ENCODE measurements around the gene OR10D3. TPM values are rescaled to one million over a fixed set of nuclear protein-coding genes. Genes with fewer than 3 reads are reported as not detected.

The OR10D3 gene
- total and polyA plus RNA-seq, 2 experiments from 2014 or later = not detected

GRCh38 chr11:124233376-124233775 is 50.2 kb downstream of the OR10D3 start:
- Histone ChIP-seq H3K9me2 (ENCODE audit: insufficient read depth) (no peaks in the 10 kb centered on the region), H4K20me1 (ENCODE audit: insufficient read depth) (no peaks in the 10 kb centered on the region), H3K9ac (no peak overlapping the region), H3K4me1 (ENCODE audit: insufficient read depth) (no peaks in the 10 kb centered on the region), H3K27me3 (replicated peaks; ENCODE audit: insufficient read depth) (no peaks in the 10 kb centered on the region; the same call in 1 of the 2 replicates), H3K4me3 (no peak overlapping the region), H3F3A (ENCODE audit: insufficient read depth) (no peaks in the 10 kb centered on the region), H2AFZ (no peak overlapping the region), H3K27ac (no peak overlapping the region), H3K4me2 (ENCODE audit: unreplicated experiment) (no peak overlapping the region), H3K9me3 (ENCODE audit: low read depth) (no peaks in the 10 kb centered on the region), H3K79me2 (ENCODE audit: insufficient read depth) (no peaks in the 10 kb centered on the region), H3K36me3 (ENCODE audit: low read depth) (no peaks in the 10 kb centered on the region)
- DNase-seq = no peak
- 37 to 40% methylated on average over 1 of the region's 1 CpG for WGBS, 2 experiments (ENCODE audit: low coverage in 1 of 2, low lambda C conversion rate in 2 of 2, missing lambda C conversion rate in 2 of 2)
- in situ Hi-C loops (cut with MboI) = no loop called here
- TF ChIP-seq EZH2phosphoT487 (IDR thresholded peaks at IDR 0.05; ENCODE audit: insufficient read depth, low read depth) (no peak), EZH2 (IDR thresholded peaks at IDR 0.05; ENCODE audit: insufficient read depth, poor library complexity, severe bottlenecking) (no peak)

Other genes starting within 250 kb of the OR10D3 start
- gene OR4D5, start 243.7 kb upstream of the OR10D3 start, total RNA-seq (2014; rRNA removed; shearing (Covaris generic)) = not detected in 2 replicates
- not detected in 2 replicates for gene OR4D5, start 243.7 kb upstream of the OR10D3 start, polyA plus RNA-seq (2016; fragmentation: Nextera tagmentation; extraction: Ambion mirVana)
- gene OR6T1, start 239.5 kb upstream of the OR10D3 start, total RNA-seq (2014; rRNA removed; shearing (Covaris generic)) = not detected in 2 replicates
- not detected in 2 replicates for gene OR6T1, start 239.5 kb upstream of the OR10D3 start, polyA plus RNA-seq (2016; fragmentation: Nextera tagmentation; extraction: Ambion mirVana)
- not detected in 2 replicates for gene OR10S1, start 205.6 kb upstream of the OR10D3 start, total RNA-seq (2014; rRNA removed; shearing (Covaris generic))
- not detected in 2 replicates for gene OR10S1, start 205.6 kb upstream of the OR10D3 start, polyA plus RNA-seq (2016; fragmentation: Nextera tagmentation; extraction: Ambion mirVana)
- not detected in 2 replicates for gene OR10G6, start 188.2 kb upstream of the OR10D3 start, total RNA-seq (2014; rRNA removed; shearing (Covaris generic))
- not detected in 2 replicates for gene OR10G6, start 188.2 kb upstream of the OR10D3 start, polyA plus RNA-seq (2016; fragmentation: Nextera tagmentation; extraction: Ambion mirVana)
- not detected in 2 replicates for gene OR10G4, start 170.3 kb upstream of the OR10D3 start, total RNA-seq (2014; rRNA removed; shearing (Covaris generic))
- gene OR10G4, start 170.3 kb upstream of the OR10D3 start, polyA plus RNA-seq (2016; fragmentation: Nextera tagmentation; extraction: Ambion mirVana) = not detected in 2 replicates
- gene OR10G9, start 160.3 kb upstream of the OR10D3 start, total RNA-seq (2014; rRNA removed; shearing (Covaris generic)) = not detected in 2 replicates
- gene OR10G9, start 160.3 kb upstream of the OR10D3 start, polyA plus RNA-seq (2016; fragmentation: Nextera tagmentation; extraction: Ambion mirVana) = not detected in 2 replicates
- gene OR10G8, start 156.5 kb upstream of the OR10D3 start, total RNA-seq (2014; rRNA removed; shearing (Covaris generic)) = not detected in 2 replicates
- not detected in 2 replicates for gene OR10G8, start 156.5 kb upstream of the OR10D3 start, polyA plus RNA-seq (2016; fragmentation: Nextera tagmentation; extraction: Ambion mirVana)
- not detected in 2 replicates for gene OR10G7, start 142.0 kb upstream of the OR10D3 start, total RNA-seq (2014; rRNA removed; shearing (Covaris generic))
- not detected in 2 replicates for gene OR10G7, start 142.0 kb upstream of the OR10D3 start, polyA plus RNA-seq (2016; fragmentation: Nextera tagmentation; extraction: Ambion mirVana)
- 4.3 and 8.2 TPM in 2 replicates for gene VWA5A, start 67.9 kb upstream of the OR10D3 start, total RNA-seq (2014; rRNA removed; shearing (Covaris generic))
- 7.4 and 7.5 TPM in 2 replicates for gene VWA5A, start 67.9 kb upstream of the OR10D3 start, polyA plus RNA-seq (2016; fragmentation: Nextera tagmentation; extraction: Ambion mirVana)
- gene OR8G1, start 57.8 kb downstream of the OR10D3 start, total RNA-seq (2014; rRNA removed; shearing (Covaris generic)) = not detected in 2 replicates
- not detected in 2 replicates for gene OR8G1, start 57.8 kb downstream of the OR10D3 start, polyA plus RNA-seq (2016; fragmentation: Nextera tagmentation; extraction: Ambion mirVana)
- gene OR8G5, start 73.0 kb downstream of the OR10D3 start, total RNA-seq (2014; rRNA removed; shearing (Covaris generic)) = not detected in 2 replicates
- not detected in 2 replicates for gene OR8G5, start 73.0 kb downstream of the OR10D3 start, polyA plus RNA-seq (2016; fragmentation: Nextera tagmentation; extraction: Ambion mirVana)
- not detected in 2 replicates for gene OR8D1, start 130.6 kb downstream of the OR10D3 start, total RNA-seq (2014; rRNA removed; shearing (Covaris generic))
- not detected in 2 replicates for gene OR8D1, start 130.6 kb downstream of the OR10D3 start, polyA plus RNA-seq (2016; fragmentation: Nextera tagmentation; extraction: Ambion mirVana)
- gene OR8D2, start 136.9 kb downstream of the OR10D3 start, total RNA-seq (2014; rRNA removed; shearing (Covaris generic)) = not detected in 2 replicates
- not detected in 2 replicates for gene OR8D2, start 136.9 kb downstream of the OR10D3 start, polyA plus RNA-seq (2016; fragmentation: Nextera tagmentation; extraction: Ambion mirVana)
- gene OR8B2, start 201.2 kb downstream of the OR10D3 start, total RNA-seq (2014; rRNA removed; shearing (Covaris generic)) = not detected in 2 replicates
- gene OR8B2, start 201.2 kb downstream of the OR10D3 start, polyA plus RNA-seq (2016; fragmentation: Nextera tagmentation; extraction: Ambion mirVana) = not detected in 2 replicates
- gene OR8B3, start 215.7 kb downstream of the OR10D3 start, total RNA-seq (2014; rRNA removed; shearing (Covaris generic)) = not detected in 2 replicates
- gene OR8B3, start 215.7 kb downstream of the OR10D3 start, polyA plus RNA-seq (2016; fragmentation: Nextera tagmentation; extraction: Ambion mirVana) = not detected in 2 replicates
- gene OR8B4, start 241.5 kb downstream of the OR10D3 start, total RNA-seq (2014; rRNA removed; shearing (Covaris generic)) = not detected in 2 replicates
- gene OR8B4, start 241.5 kb downstream of the OR10D3 start, polyA plus RNA-seq (2016; fragmentation: Nextera tagmentation; extraction: Ambion mirVana) = not detected in 2 replicates